Measurements from ENCODE around the gene FBLN5.

GRCh38 chr14:91862417-91862816, 85.1 kb downstream of the FBLN5 start:
- TF ChIP-seq CTCF (IDR thresholded peaks at IDR 0.05) (no peak), POLR2A (IDR thresholded peaks at IDR 0.05) (no peak)
